ENCODE measurements around the gene FYCO1.

GRCh38 chr3:46006238-46007032 is 10.8 kb upstream of the FYCO1 start:
- TF ChIP-seq, protein P1, sequence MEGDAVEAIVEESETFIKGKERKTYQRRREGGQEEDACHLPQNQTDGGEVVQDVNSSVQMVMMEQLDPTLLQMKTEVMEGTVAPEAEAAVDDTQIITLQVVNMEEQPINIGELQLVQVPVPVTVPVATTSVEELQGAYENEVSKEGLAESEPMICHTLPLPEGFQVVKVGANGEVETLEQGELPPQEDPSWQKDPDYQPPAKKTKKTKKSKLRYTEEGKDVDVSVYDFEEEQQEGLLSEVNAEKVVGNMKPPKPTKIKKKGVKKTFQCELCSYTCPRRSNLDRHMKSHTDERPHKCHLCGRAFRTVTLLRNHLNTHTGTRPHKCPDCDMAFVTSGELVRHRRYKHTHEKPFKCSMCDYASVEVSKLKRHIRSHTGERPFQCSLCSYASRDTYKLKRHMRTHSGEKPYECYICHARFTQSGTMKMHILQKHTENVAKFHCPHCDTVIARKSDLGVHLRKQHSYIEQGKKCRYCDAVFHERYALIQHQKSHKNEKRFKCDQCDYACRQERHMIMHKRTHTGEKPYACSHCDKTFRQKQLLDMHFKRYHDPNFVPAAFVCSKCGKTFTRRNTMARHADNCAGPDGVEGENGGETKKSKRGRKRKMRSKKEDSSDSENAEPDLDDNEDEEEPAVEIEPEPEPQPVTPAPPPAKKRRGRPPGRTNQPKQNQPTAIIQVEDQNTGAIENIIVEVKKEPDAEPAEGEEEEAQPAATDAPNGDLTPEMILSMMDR (IDR thresholded peaks at IDR 0.05; ENCODE audit: borderline replicate concordance, extremely low read depth, low read length, poor library complexity, severe bottlenecking), result no peak
- no peak for TF ChIP-seq EZH2 (IDR thresholded peaks at IDR 0.05; ENCODE audit: borderline replicate concordance, low read depth, low read length, severe bottlenecking)

Measured in DND-41 (cell line).